K562 (cell line): ENCODE measurements around the gene LCA5L. TPM values are rescaled to one million over a fixed set of nuclear protein-coding genes. Genes with fewer than 3 reads are reported as not detected.

ENCODE experiments used
- ATAC-seq: fragments of 200-7000 bp; cut with Tn5 transposase; 3 replicates; pipeline ENCODE4 v1.9.1; 2020; ENCODE audit warnings: moderate library complexity
- BruUV-seq: library from RNA; stranded (reverse); fragments of 400-500 nt; replicated peaks from 2 replicates; lab custom pipeline; 2021; lab: Mats Ljungman, UMichigan
- CTCF ChIA-PET: fragments of 300-600 bp; formaldehyde crosslinking; extraction: SDS; loops from one replicate; lab custom pipeline; 2021; ENCODE audit warnings: low intra/inter-chr PET ratio; lab: Yijun Ruan, JAX
- POLR2A ChIA-PET: fragments of 300-600, 350-650 bp; sonication (Branson Sonifier 250); formaldehyde crosslinking; extraction: SDS; loops from one replicate; lab custom pipeline; 2021; ENCODE audit warnings: antibody characterized with exemption, inconsistent platforms; lab: Yijun Ruan, JAX
- DNase-seq, 4 experiments: peaks; one replicate each; pipeline versions ENCODE4 v3.0.0 to v3.0.0-alpha.2; 2011 to 2018; ENCODE audit warnings: low spot score in 3 of 4, mixed read lengths in 3 of 4; ENCODE audit errors: extremely low read depth in 1 of 4
- FAIRE-seq: peaks from 2 replicates; lab custom pipeline; 2011; peaks lifted over from hg19 to GRCh38; lab: Jason Lieb, UNC
- H2AFZ ChIP-seq: 2 replicates; pipeline ENCODE4 v1.6.0; 2011; ENCODE audit warnings: low read depth, low read length, control low read depth, inconsistent platforms
- H3K27ac ChIP-seq: fragments of 200-600 bp; 3 replicates; pipeline ENCODE4 v1.8.0; 2011; ENCODE audit warnings: low read depth, mild to moderate bottlenecking, control low read depth, inconsistent platforms, low read length, moderate library complexity, mixed read lengths; ENCODE audit errors: extremely low read depth
- H3K27me3 ChIP-seq, 2 experiments: fragments of 300-600 bp in 1 of 2; 2 replicates in 1 of 2; 3 replicates in 1 of 2; pipeline versions ENCODE4 v1.6.0 to v1.8.0; 2011; ENCODE audit warnings: inconsistent platforms in 2 of 2, low read length in 2 of 2, mild to moderate bottlenecking in 1 of 2, mixed read lengths in 1 of 2, moderate library complexity in 1 of 2; ENCODE audit not compliant: control insufficient read depth in 2 of 2, insufficient read depth in 2 of 2
- H3K36me3 ChIP-seq: fragments of 300-600 bp; 3 replicates; pipeline ENCODE4 v1.8.0; 2011; ENCODE audit warnings: mild to moderate bottlenecking, low read length, inconsistent platforms; ENCODE audit not compliant: control insufficient read depth, insufficient read depth
- H3K4me1 ChIP-seq, 2 experiments: fragments of 200-600 bp in 1 of 2; replicated peaks in 1 of 2; 2 replicates in 1 of 2; 3 replicates in 1 of 2; pipeline versions ENCODE4 v1.5.1 to v1.8.0; 2011; ENCODE audit warnings: inconsistent platforms in 2 of 2, low read length in 2 of 2, mild to moderate bottlenecking in 1 of 2, mixed read lengths in 1 of 2, moderate library complexity in 1 of 2; ENCODE audit not compliant: control insufficient read depth in 2 of 2, insufficient read depth in 2 of 2
- H3K4me2 ChIP-seq: 2 replicates; pipeline ENCODE4 v1.6.1; 2011; ENCODE audit warnings: low read length, control low read depth, inconsistent platforms, mixed read lengths; ENCODE audit not compliant: insufficient read depth
- H3K4me3 ChIP-seq: fragments of 200-600 bp; sonication (generic), shearing (Covaris generic); 2 replicates; pipeline ENCODE4 v1.5.1; 2016; ENCODE audit warnings: control low read depth, inconsistent platforms
- H3K79me2 ChIP-seq: fragments of 200-600 bp; 3 replicates; pipeline ENCODE4 v1.8.0; 2011; ENCODE audit warnings: low read length, inconsistent platforms; ENCODE audit not compliant: control insufficient read depth, insufficient read depth
- H3K9ac ChIP-seq, 2 experiments: 2 replicates each; pipeline versions ENCODE4 v1.6.0 to v1.6.1; 2011; ENCODE audit warnings: low read depth in 2 of 2, low read length in 2 of 2, control low read depth in 1 of 2, inconsistent platforms in 1 of 2, mild to moderate bottlenecking in 1 of 2, mixed read lengths in 1 of 2; ENCODE audit not compliant: insufficient read depth in 1 of 2
- H3K9me1 ChIP-seq: one replicate; pipeline ENCODE4 v1.6.0; 2011; ENCODE audit warnings: inconsistent platforms, mild to moderate bottlenecking, low read length, moderate library complexity; ENCODE audit not compliant: control insufficient read depth, insufficient read depth
- H3K9me3 ChIP-seq: replicated peaks from 2 replicates; pipeline ENCODE4 v1.5.1; 2011; ENCODE audit warnings: low read depth, low read length, inconsistent platforms; ENCODE audit not compliant: control insufficient read depth, insufficient read depth
- H4K20me1 ChIP-seq: replicated peaks from 2 replicates; pipeline ENCODE4 v1.6.1; 2011; ENCODE audit warnings: low read length, inconsistent platforms, mixed read lengths; ENCODE audit not compliant: control insufficient read depth, insufficient read depth
- ATF3 ChIP-seq, 2 experiments: fragments of 450-650 bp in 1 of 2; sonication (generic) in 1 of 2; formaldehyde crosslinking in 1 of 2; IDR thresholded peaks in 1 of 2; conservative IDR thresholded peaks in 1 of 2; 2 replicates each; pipeline versions ENCODE4 v1.6.1 to v1.8.1; 2016 to 2023; ENCODE audit warnings: mild to moderate bottlenecking in 2 of 2, moderate library complexity in 2 of 2, inconsistent platforms in 1 of 2, missing genetic modification reagents in 1 of 2
- CUX1 ChIP-seq: fragments of 200-800 bp; sonication (Bioruptor generic); IDR thresholded peaks from 2 replicates; pipeline ENCODE4 v1.6.1; 2016; ENCODE audit warnings: missing genetic modification characterization, missing compliant biosample characterization
- GTF2A2 ChIP-seq: IDR thresholded peaks from 2 replicates; pipeline ENCODE4 v1.6.1; 2016; ENCODE audit warnings: mild to moderate bottlenecking, missing genetic modification characterization, missing compliant biosample characterization
- WGBS: fragments of 100-300 bp; shearing (Covaris generic); methylation state at CpG from one replicate; pipeline ENCODE4 v1.1.6; 2016; ENCODE audit warnings: low coverage, mixed read lengths; ENCODE audit not compliant: insufficient coverage; ENCODE audit errors: missing lambda C conversion rate; 5-methylcytosine and 5-hydroxymethylcytosine counted together
- in situ Hi-C: fragments of 300-500 bp; cut with MboI; formaldehyde crosslinking; loops from 4 replicates; pipeline ENCODE4 v1.15.0; 2018; ENCODE audit warnings: inconsistent platforms, mixed read lengths
- intact Hi-C: fragments of 100-400 bp; cut with micrococcal nuclease; formaldehyde crosslinking; loops from 2 replicates; pipeline ENCODE4 v1.14.2; 2022
- polyA plus RNA-seq, 8 experiments: library from polyadenylated mRNA; depleted of rRNA in 4 of 8; stranded (reverse) in 5 of 8; unstranded in 3 of 8; fragments of >200 nt; fragmentation: Nextera tagmentation in 2 of 8; fragmentation: Illumina TruSeq in 1 of 8; extraction: Ambion mirVana in 2 of 8; extraction: Trizol in 1 of 8; gene quantifications; 2 replicates each; pipeline versions ENCODE4 v1.2.1 to v1.2.3, GENCODE V29; 2011 to 2014; ENCODE audit warnings: inconsistent platforms in 1 of 8, missing spikeins in 1 of 8
- total RNA-seq, 7 experiments: library from RNA; depleted of rRNA in 6 of 7; stranded (reverse); fragments of >200 nt in 6 of 7; fragmentation: Illumina TruSeq in 2 of 7; extraction: Trizol in 2 of 7; gene quantifications; 2 replicates each; pipeline versions ENCODE4 v1.2.1 to v1.2.3, GENCODE V29; 2011 to 2021; ENCODE audit warnings: low replicate concordance in 1 of 7

LCA5L gene
- total and polyA plus RNA-seq, 9 of the 15 experiments (the other 6 are each of a cell fraction or from before 2014, with no cell fraction given), result 1.8 to 4.9 (median 3.8) TPM

- TF ChIP-seq ATF3 (IDR thresholded peaks at IDR 0.05) (peak; percentile 62; the same call in 1 of the 2 replicates), ATF3 (CRISPR knock-in tag; conservative IDR thresholded peaks at IDR 0.05) (no peak)
Measured at GRCh38 chr21:39483917-39484316, 38.3 kb upstream of the LCA5L start (continued).

GRCh38 chr21:39481886-39482285 lies 36.3 kb upstream of the LCA5L start:
- FAIRE-seq (no peak), ATAC-seq (no peak), DNase-seq (no peak)
- Histone ChIP-seq H3K27ac (no peak overlapping the region), H4K20me1 (no peaks in the 10 kb centered on the region), H3K9ac (no peak overlapping the region), H3K4me2 (no peak overlapping the region), H3K9me3 (no peaks in the 10 kb centered on the region), H3K36me3 (no peaks in the 10 kb centered on the region), H3K79me2 (no peaks in the 10 kb centered on the region), H3K4me1 (no peaks in the 10 kb centered on the region), H2AFZ (no peak overlapping the region), H3K4me3 (no peak overlapping the region), H3K27me3 (peaks cover 0 to 3% of the 10 kb centered on the region in 2 experiments; a peak in 1 of 5 replicates), H3K9me1 (no peaks in the 10 kb centered on the region)
- WGBS, result 13% methylated on average over 3 of the region's 3 CpGs
- in situ Hi-C loops, result no loop called here
- POLR2A ChIA-PET, result no interaction called here
- CTCF ChIA-PET, result no interaction called here
- no peak for TF ChIP-seq GTF2A2
- TF ChIP-seq CUX1 (CRISPR knock-in tag), result 0 out of 2 replicates have a peak, but pooled peaks have one; percentile 41
- BruUV-seq, result no TSS peak
- intact Hi-C loops, result no loop called here
